Anterior cingulate cortex (tissue), 58 donors: ENCODE data around the gene RAB11FIP4.

Experiments
- DNase-seq, 58 donors: peaks; one replicate each; lab custom pipeline; 2025; lab: John Stamatoyannopoulos, UW

The RAB11FIP4 gene

GRCh38 chr17:31404028-31404949 lies 12.8 kb downstream of the RAB11FIP4 start:
- no peak for DNase-seq

GRCh38 chr17:31405890-31406371 lies 14.5 kb downstream of the RAB11FIP4 start:
- DNase-seq = peak in 6 of 58 donors; percentile 15 to 39 (median 20)

- peak in 6 of 58 donors; percentile 2 to 46 (median 16) for DNase-seq
Observed at GRCh38 chr17:31408586-31408985, 17.1 kb downstream of the RAB11FIP4 start.

GRCh38 chr17:31411707-31412285 lies 20.3 kb downstream of the RAB11FIP4 start:
- DNase-seq = no peak

GRCh38 chr17:31412511-31412910 lies 21.0 kb downstream of the RAB11FIP4 start:
- no peak for DNase-seq

- DNase-seq = no peak
Observed at GRCh38 chr17:31413081-31413799, 21.8 kb downstream of the RAB11FIP4 start.

- peak in 52 of 58 donors; percentile 14 to 90 (median 66) for DNase-seq
Observed at GRCh38 chr17:31413874-31414549, 22.5 kb downstream of the RAB11FIP4 start.

- peak in 2 of 58 donors; percentile 39 to 48 for DNase-seq
Observed at GRCh38 chr17:31414550-31414918, 23.1 kb downstream of the RAB11FIP4 start.

- no peak for DNase-seq
Observed at GRCh38 chr17:31415004-31415454, 23.6 kb downstream of the RAB11FIP4 start.

GRCh38 chr17:31415640-31416502 lies 24.4 kb downstream of the RAB11FIP4 start:
- no peak for DNase-seq

GRCh38 chr17:31416503-31416923 lies 25.0 kb downstream of the RAB11FIP4 start:
- peak in 54 of 58 donors; percentile 35 to 96 (median 80) for DNase-seq

GRCh38 chr17:31417051-31417792 lies 25.7 kb downstream of the RAB11FIP4 start:
- peak in 2 of 58 donors; percentile 42 to 43 for DNase-seq

- DNase-seq = peak in 3 of 58 donors; percentile 9 to 25 (median 23)
Observed at GRCh38 chr17:31418773-31419350, 27.4 kb downstream of the RAB11FIP4 start.

- DNase-seq = no peak
Observed at GRCh38 chr17:31422443-31422842, 31.0 kb downstream of the RAB11FIP4 start.

GRCh38 chr17:31424944-31425281 lies 33.4 kb downstream of the RAB11FIP4 start:
- no peak for DNase-seq

GRCh38 chr17:31425282-31426040 lies 34.0 kb downstream of the RAB11FIP4 start:
- peak in 33 of 58 donors; percentile 8 to 75 (median 35) for DNase-seq

- DNase-seq = peak in 9 of 58 donors; percentile 17 to 43 (median 32)
Observed at GRCh38 chr17:31427684-31428083, 36.2 kb downstream of the RAB11FIP4 start.
